GM23338 (cell line): ENCODE data around the gene PIGR. TPM values are rescaled to one million over a fixed set of nuclear protein-coding genes. Genes with fewer than 3 reads are reported as not detected.

Experiments used
- ATAC-seq: fragments of 200-7000 bp; cut with Tn5 transposase; 3 replicates; pipeline ENCODE4 v1.9.1; 2020
- DNase-seq: peaks from one replicate; pipeline ENCODE4 v3.0.0-alpha.2; 2015; ENCODE audit warnings: low spot score
- H2AFZ ChIP-seq: fragments of 200-600 bp; sonication (generic); 2 replicates; pipeline ENCODE4 v1.8.0; 2016; ENCODE audit warnings: antibody characterized with exemption, mild to moderate bottlenecking, moderate library complexity
- H3F3A ChIP-seq: fragments of 200-600 bp; sonication (generic); replicated peaks from 2 replicates; pipeline ENCODE4 v1.8.0; 2017; ENCODE audit warnings: antibody characterized with exemption, mixed run types, low read depth
- H3K27ac ChIP-seq: fragments of 200-600 bp; sonication (generic); 2 replicates; pipeline ENCODE4 v1.6.1; 2016; ENCODE audit warnings: low read depth
- H3K27me3 ChIP-seq: fragments of 200-600 bp; sonication (generic); 2 replicates; pipeline ENCODE4 v1.8.0; 2016; ENCODE audit warnings: mild to moderate bottlenecking, mixed run types, moderate library complexity; ENCODE audit not compliant: insufficient read depth
- H3K36me3 ChIP-seq: fragments of 200-600 bp; sonication (generic); 2 replicates; pipeline ENCODE4 v1.8.0; 2016; ENCODE audit warnings: mild to moderate bottlenecking; ENCODE audit not compliant: insufficient read depth
- H3K4me1 ChIP-seq: fragments of 200-600 bp; sonication (generic); 2 replicates; pipeline ENCODE4 v1.8.0; 2016; ENCODE audit warnings: mild to moderate bottlenecking, moderate library complexity; ENCODE audit not compliant: insufficient read depth
- H3K4me2 ChIP-seq: fragments of 200-600 bp; sonication (generic); 2 replicates; pipeline ENCODE4 v1.7.1; 2017; ENCODE audit warnings: mixed run types
- H3K4me3 ChIP-seq: fragments of 200-600 bp; sonication (generic); 2 replicates; pipeline ENCODE4 v1.6.1; 2016; ENCODE audit warnings: mixed run types
- H3K79me2 ChIP-seq: fragments of 200-600 bp; sonication (generic); replicated peaks from 2 replicates; pipeline ENCODE4 v1.8.0; 2017; ENCODE audit warnings: mild to moderate bottlenecking; ENCODE audit not compliant: insufficient read depth
- H3K9me2 ChIP-seq: fragments of 200-600 bp; sonication (generic); 2 replicates; pipeline ENCODE4 v1.8.0; 2017; ENCODE audit not compliant: insufficient read depth
- H4K20me1 ChIP-seq: fragments of 200-600 bp; sonication (generic); replicated peaks from 2 replicates; pipeline ENCODE4 v1.8.0; 2017; ENCODE audit warnings: mild to moderate bottlenecking; ENCODE audit not compliant: insufficient read depth
- H3K27ac Mint-ChIP-seq: 2 replicates; pipeline ENCODE4 v1.8.0; 2020; ENCODE audit warnings: inconsistent platforms, mild to moderate bottlenecking, moderate library complexity, mixed read lengths
- H3K27me3 Mint-ChIP-seq: 3 replicates; pipeline ENCODE4 v1.8.0; 2022; ENCODE audit warnings: low read depth, mild to moderate bottlenecking, moderate library complexity, mixed read lengths, inconsistent platforms; ENCODE audit not compliant: insufficient read depth, poor library complexity
- H3K36me3 Mint-ChIP-seq: 3 replicates; pipeline ENCODE4 v1.8.0; 2021; ENCODE audit warnings: low read depth, mild to moderate bottlenecking, inconsistent platforms, moderate library complexity, mixed read lengths
- H3K4me1 Mint-ChIP-seq: 3 replicates; pipeline ENCODE4 v1.8.0; 2020; ENCODE audit warnings: mild to moderate bottlenecking, inconsistent platforms, mixed read lengths
- H3K4me3 Mint-ChIP-seq: 3 replicates; pipeline ENCODE4 v1.8.0; 2021; ENCODE audit warnings: moderate library complexity, mild to moderate bottlenecking, inconsistent platforms, mixed read lengths
- H3K9me3 Mint-ChIP-seq: 3 replicates; pipeline ENCODE4 v1.8.0; 2020; ENCODE audit warnings: moderate library complexity, mild to moderate bottlenecking, inconsistent platforms, mixed read lengths
- CREB1 ChIP-seq: fragments of 250-450 bp; sonication (Bioruptor Pico); IDR thresholded peaks from 2 replicates; pipeline ENCODE4 v1.5.0; 2020; ENCODE audit warnings: low read depth, mild to moderate bottlenecking, moderate library complexity
- EZH2 ChIP-seq: fragments of 200-600 bp; sonication (generic); IDR thresholded peaks from one replicate; pipeline ENCODE4 v1.8.0; 2017; ENCODE audit warnings: antibody characterized with exemption, mild to moderate bottlenecking, low read depth; ENCODE audit not compliant: unreplicated experiment
- NANOG ChIP-seq: IDR thresholded peaks from 2 replicates; pipeline ENCODE4 v1.6.1; 2016; ENCODE audit warnings: antibody characterized with exemption, borderline replicate concordance
- POLR2AphosphoS5 ChIP-seq: IDR thresholded peaks from 2 replicates; pipeline ENCODE4 v1.6.1; 2016; ENCODE audit warnings: antibody characterized with exemption, low read depth
- STAT1 ChIP-seq: IDR thresholded peaks from one replicate; pipeline ENCODE4 v1.6.1; 2016; ENCODE audit warnings: antibody characterized with exemption; ENCODE audit not compliant: unreplicated experiment
- ZNF114 ChIP-seq: fragments of 250-450 bp; sonication (Bioruptor Pico); IDR thresholded peaks from 2 replicates; pipeline ENCODE4 v1.5.0; 2020; ENCODE audit warnings: mild to moderate bottlenecking, moderate library complexity
- ZNF331 ChIP-seq: fragments of 250-450 bp; sonication (Bioruptor Pico); IDR thresholded peaks from 2 replicates; pipeline ENCODE4 v1.5.0; 2020; ENCODE audit warnings: low read depth, mild to moderate bottlenecking, moderate library complexity
- polyA plus RNA-seq: library from polyadenylated mRNA; unstranded; fragments of >200 nt; fragmentation: Nextera tagmentation; extraction: Ambion mirVana; gene quantifications from 2 replicates; pipeline ENCODE4 v1.2.1, GENCODE V29; 2016
- total RNA-seq: library from RNA; depleted of rRNA; stranded (reverse); fragments of >200 nt; shearing (Covaris generic); gene quantifications from 2 replicates; pipeline ENCODE4 v1.2.3, GENCODE V29; 2014
- TF ChIP-seq, protein P1 (sequence below): IDR thresholded peaks from one replicate; pipeline ENCODE4 v1.6.1; 2018; ENCODE audit warnings: antibody characterized with exemption; ENCODE audit not compliant: unreplicated experiment
- TF ChIP-seq, protein P2 (sequence below): fragments of 250-450 bp; sonication (Bioruptor Pico); IDR thresholded peaks from 2 replicates; pipeline ENCODE4 v1.5.0; 2020; ENCODE audit warnings: mild to moderate bottlenecking, moderate library complexity
- TF ChIP-seq, protein P3 (sequence below): IDR thresholded peaks from 2 replicates; pipeline ENCODE4 v1.6.1; 2016; ENCODE audit warnings: antibody characterized with exemption

Gene PIGR
- total and polyA plus RNA-seq, 2 experiments from 2014 or later = not detected

DNA sequence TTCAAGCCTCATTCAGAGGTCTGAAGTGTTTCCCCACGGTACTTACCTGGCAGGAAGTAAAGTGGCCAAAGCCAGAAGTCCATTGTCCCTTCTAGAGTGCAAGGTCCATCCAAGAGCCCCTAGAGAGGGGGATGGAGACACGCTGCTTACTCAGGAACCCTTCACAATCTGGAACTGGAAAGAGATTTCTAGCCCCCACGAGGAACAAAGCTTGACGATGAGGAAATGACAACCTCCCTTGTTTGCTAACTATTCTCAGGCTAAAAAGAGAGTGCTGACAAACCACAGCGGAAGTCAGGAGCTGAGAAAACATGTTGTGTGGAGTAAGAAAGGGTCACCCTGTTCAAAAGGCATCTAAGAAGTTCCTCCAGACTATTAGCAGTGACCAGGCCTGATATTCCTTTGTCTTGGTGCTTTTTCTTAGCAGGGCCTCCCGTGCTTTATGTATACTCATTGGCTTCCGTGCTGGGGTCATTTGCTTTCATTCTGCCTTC, 24.4 kb downstream of the PIGR start, which contains the start of gene FCMR (continued):
- TF ChIP-seq, protein P1, sequence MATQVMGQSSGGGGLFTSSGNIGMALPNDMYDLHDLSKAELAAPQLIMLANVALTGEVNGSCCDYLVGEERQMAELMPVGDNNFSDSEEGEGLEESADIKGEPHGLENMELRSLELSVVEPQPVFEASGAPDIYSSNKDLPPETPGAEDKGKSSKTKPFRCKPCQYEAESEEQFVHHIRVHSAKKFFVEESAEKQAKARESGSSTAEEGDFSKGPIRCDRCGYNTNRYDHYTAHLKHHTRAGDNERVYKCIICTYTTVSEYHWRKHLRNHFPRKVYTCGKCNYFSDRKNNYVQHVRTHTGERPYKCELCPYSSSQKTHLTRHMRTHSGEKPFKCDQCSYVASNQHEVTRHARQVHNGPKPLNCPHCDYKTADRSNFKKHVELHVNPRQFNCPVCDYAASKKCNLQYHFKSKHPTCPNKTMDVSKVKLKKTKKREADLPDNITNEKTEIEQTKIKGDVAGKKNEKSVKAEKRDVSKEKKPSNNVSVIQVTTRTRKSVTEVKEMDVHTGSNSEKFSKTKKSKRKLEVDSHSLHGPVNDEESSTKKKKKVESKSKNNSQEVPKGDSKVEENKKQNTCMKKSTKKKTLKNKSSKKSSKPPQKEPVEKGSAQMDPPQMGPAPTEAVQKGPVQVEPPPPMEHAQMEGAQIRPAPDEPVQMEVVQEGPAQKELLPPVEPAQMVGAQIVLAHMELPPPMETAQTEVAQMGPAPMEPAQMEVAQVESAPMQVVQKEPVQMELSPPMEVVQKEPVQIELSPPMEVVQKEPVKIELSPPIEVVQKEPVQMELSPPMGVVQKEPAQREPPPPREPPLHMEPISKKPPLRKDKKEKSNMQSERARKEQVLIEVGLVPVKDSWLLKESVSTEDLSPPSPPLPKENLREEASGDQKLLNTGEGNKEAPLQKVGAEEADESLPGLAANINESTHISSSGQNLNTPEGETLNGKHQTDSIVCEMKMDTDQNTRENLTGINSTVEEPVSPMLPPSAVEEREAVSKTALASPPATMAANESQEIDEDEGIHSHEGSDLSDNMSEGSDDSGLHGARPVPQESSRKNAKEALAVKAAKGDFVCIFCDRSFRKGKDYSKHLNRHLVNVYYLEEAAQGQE = no peak
- no peak for TF ChIP-seq ZNF331 (CRISPR knock-in tag)

DNA sequence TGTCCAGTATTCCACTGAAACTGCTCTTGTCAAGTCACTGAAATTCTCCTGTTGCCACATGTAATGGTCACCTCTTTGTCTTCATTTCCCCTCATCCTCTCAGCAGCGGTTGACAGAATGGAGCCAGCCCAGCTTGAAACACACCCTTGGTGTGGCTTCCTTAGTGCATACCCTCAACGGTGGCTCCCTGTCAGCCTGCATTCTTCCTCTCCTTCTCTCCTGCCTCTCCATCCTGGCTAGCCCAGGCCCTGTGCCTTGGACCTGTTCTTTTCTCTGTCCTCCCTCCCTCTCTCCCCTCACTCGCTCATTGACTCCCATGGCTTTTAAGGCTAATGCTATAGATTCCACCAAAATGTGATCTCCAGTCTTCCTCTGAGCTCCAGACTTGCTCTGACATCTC, 28.2 kb downstream of the PIGR start:
- no peaks in the 10 kb centered on the region for H3K36me3 Mint-ChIP-seq
- H3K27me3 Mint-ChIP-seq = peaks cover 7% of the 10 kb centered on the region
- H3K4me3 Mint-ChIP-seq = no peak overlapping the region
- no peak for TF ChIP-seq ZNF331 (CRISPR knock-in tag)
- TF ChIP-seq STAT1 = no peak
- no peak for TF ChIP-seq POLR2AphosphoS5
- TF ChIP-seq, protein P2, sequence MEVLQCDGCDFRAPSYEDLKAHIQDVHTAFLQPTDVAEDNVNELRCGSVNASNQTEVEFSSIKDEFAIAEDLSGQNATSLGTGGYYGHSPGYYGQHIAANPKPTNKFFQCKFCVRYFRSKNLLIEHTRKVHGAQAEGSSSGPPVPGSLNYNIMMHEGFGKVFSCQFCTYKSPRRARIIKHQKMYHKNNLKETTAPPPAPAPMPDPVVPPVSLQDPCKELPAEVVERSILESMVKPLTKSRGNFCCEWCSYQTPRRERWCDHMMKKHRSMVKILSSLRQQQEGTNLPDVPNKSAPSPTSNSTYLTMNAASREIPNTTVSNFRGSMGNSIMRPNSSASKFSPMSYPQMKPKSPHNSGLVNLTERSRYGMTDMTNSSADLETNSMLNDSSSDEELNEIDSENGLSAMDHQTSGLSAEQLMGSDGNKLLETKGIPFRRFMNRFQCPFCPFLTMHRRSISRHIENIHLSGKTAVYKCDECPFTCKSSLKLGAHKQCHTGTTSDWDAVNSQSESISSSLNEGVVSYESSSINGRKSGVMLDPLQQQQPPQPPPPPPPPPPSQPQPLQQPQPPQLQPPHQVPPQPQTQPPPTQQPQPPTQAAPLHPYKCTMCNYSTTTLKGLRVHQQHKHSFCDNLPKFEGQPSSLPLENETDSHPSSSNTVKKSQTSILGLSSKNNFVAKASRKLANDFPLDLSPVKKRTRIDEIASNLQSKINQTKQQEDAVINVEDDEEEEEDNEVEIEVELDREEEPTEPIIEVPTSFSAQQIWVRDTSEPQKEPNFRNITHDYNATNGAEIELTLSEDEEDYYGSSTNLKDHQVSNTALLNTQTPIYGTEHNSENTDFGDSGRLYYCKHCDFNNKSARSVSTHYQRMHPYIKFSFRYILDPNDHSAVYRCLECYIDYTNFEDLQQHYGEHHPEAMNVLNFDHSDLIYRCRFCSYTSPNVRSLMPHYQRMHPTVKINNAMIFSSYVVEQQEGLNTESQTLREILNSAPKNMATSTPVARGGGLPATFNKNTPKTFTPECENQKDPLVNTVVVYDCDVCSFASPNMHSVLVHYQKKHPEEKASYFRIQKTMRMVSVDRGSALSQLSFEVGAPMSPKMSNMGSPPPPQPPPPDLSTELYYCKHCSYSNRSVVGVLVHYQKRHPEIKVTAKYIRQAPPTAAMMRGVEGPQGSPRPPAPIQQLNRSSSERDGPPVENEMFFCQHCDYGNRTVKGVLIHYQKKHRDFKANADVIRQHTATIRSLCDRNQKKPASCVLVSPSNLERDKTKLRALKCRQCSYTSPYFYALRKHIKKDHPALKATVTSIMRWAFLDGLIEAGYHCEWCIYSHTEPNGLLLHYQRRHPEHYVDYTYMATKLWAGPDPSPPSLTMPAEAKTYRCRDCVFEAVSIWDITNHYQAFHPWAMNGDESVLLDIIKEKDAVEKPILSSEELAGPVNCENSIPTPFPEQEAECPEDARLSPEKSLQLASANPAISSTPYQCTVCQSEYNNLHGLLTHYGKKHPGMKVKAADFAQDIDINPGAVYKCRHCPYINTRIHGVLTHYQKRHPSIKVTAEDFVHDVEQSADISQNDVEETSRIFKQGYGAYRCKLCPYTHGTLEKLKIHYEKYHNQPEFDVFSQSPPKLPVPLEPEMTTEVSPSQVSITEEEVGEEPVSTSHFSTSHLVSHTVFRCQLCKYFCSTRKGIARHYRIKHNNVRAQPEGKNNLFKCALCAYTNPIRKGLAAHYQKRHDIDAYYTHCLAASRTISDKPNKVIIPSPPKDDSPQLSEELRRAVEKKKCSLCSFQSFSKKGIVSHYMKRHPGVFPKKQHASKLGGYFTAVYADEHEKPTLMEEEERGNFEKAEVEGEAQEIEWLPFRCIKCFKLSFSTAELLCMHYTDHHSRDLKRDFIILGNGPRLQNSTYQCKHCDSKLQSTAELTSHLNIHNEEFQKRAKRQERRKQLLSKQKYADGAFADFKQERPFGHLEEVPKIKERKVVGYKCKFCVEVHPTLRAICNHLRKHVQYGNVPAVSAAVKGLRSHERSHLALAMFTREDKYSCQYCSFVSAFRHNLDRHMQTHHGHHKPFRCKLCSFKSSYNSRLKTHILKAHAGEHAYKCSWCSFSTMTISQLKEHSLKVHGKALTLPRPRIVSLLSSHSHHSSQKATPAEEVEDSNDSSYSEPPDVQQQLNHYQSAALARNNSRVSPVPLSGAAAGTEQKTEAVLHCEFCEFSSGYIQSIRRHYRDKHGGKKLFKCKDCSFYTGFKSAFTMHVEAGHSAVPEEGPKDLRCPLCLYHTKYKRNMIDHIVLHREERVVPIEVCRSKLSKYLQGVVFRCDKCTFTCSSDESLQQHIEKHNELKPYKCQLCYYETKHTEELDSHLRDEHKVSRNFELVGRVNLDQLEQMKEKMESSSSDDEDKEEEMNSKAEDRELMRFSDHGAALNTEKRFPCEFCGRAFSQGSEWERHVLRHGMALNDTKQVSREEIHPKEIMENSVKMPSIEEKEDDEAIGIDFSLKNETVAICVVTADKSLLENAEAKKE (CRISPR knock-in tag) = no peak
- no peak for TF ChIP-seq CREB1 (CRISPR knock-in tag)
- TF ChIP-seq, protein P3, sequence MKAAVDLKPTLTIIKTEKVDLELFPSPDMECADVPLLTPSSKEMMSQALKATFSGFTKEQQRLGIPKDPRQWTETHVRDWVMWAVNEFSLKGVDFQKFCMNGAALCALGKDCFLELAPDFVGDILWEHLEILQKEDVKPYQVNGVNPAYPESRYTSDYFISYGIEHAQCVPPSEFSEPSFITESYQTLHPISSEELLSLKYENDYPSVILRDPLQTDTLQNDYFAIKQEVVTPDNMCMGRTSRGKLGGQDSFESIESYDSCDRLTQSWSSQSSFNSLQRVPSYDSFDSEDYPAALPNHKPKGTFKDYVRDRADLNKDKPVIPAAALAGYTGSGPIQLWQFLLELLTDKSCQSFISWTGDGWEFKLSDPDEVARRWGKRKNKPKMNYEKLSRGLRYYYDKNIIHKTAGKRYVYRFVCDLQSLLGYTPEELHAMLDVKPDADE = no peak
- TF ChIP-seq ZNF114 = no peak
- no peak for TF ChIP-seq NANOG
- TF ChIP-seq EZH2 = no peak
- TF ChIP-seq, protein P1 = no peak

More for the DNA sequence above, 28.2 kb downstream of the PIGR start:
- H3K4me3 ChIP-seq = no peak overlapping the region
- H4K20me1 ChIP-seq = no peaks in the 10 kb centered on the region
- Mint-ChIP-seq H3K9me3 (no peaks in the 10 kb centered on the region), H3K4me1 (no peaks in the 10 kb centered on the region), H3K27ac (no peak overlapping the region)
- no peak overlapping the region for H3K27ac ChIP-seq
- DNase-seq (no peak), ATAC-seq (no peak)
- H3K9me2 ChIP-seq = no peaks in the 10 kb centered on the region
- H3F3A ChIP-seq = no peaks in the 10 kb centered on the region
- no peak overlapping the region for H3K4me2 ChIP-seq
- H3K27me3 ChIP-seq = no peaks in the 10 kb centered on the region
- H3K36me3 ChIP-seq = no peaks in the 10 kb centered on the region
- no peak overlapping the region for H2AFZ ChIP-seq
- H3K79me2 ChIP-seq = no peaks in the 10 kb centered on the region
- no peaks in the 10 kb centered on the region for H3K4me1 ChIP-seq
